Peyer's patch (tissue), 4 donors: Measurements from ENCODE around the gene HGFAC.

ENCODE experiments used
- POLR2A ChIP-seq, 2 donors: fragments of 450-650 bp; IDR thresholded peaks; one replicate each; pipeline ENCODE4 v1.5.1; 2017; ENCODE audit warnings: antibody characterized with exemption in 2 of 2, mild to moderate bottlenecking in 2 of 2, moderate library complexity in 2 of 2
- TF ChIP-seq, protein P1 (sequence below), 6 experiments: fragments of 450-650 bp in 4 of 6; fragments of 200-600 bp in 2 of 6; sonication (generic) in 1 of 6; IDR thresholded peaks; one replicate each; pipeline ENCODE4 v1.5.1; 2017 to 2019; ENCODE audit warnings: antibody characterized with exemption in 6 of 6, mild to moderate bottlenecking in 3 of 6, moderate library complexity in 1 of 6

DNA sequence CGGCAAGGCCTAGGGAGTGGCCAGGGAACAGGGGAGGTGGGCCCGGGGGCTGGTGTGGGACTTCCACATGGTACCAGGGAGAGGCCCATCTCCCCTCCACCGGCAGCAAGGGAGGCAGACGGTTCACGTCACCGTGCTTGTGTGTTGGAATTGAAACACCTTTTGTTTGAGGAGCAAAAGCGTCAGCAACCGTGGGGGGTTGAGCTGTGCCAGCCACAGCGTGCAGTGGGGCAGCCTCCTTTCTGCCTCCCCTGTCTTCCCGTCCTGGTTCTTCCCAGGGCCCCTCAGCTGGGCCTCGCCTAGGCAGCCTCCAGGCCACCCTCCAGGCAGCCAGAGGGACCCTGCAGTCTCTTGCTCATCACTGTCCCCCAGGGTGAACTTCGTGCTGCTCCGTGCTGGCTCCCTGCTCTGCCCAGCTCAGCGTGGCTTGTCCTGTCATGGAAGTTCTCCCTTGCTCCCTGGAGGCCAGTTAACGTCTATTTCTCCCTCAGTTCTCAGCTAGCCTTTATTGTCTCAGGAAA, 32.1 kb upstream of the HGFAC start:
- TF ChIP-seq, protein P1, sequence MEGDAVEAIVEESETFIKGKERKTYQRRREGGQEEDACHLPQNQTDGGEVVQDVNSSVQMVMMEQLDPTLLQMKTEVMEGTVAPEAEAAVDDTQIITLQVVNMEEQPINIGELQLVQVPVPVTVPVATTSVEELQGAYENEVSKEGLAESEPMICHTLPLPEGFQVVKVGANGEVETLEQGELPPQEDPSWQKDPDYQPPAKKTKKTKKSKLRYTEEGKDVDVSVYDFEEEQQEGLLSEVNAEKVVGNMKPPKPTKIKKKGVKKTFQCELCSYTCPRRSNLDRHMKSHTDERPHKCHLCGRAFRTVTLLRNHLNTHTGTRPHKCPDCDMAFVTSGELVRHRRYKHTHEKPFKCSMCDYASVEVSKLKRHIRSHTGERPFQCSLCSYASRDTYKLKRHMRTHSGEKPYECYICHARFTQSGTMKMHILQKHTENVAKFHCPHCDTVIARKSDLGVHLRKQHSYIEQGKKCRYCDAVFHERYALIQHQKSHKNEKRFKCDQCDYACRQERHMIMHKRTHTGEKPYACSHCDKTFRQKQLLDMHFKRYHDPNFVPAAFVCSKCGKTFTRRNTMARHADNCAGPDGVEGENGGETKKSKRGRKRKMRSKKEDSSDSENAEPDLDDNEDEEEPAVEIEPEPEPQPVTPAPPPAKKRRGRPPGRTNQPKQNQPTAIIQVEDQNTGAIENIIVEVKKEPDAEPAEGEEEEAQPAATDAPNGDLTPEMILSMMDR (IDR thresholded peaks at IDR 0.05), result no peak
- TF ChIP-seq POLR2A (IDR thresholded peaks at IDR 0.05), result no peak
